DOHH2 (cell line): Measurements from ENCODE around the gene SLC37A1.
A peak's percentile ranks its signal among the peaks of the same experiment; 100 is the strongest.

Experiments
- H3F3A ChIP-seq: fragments of 200-600 bp; sonication (generic), shearing (Covaris generic); 2 replicates; pipeline ENCODE4 v1.6.0; 2016; ENCODE audit warnings: antibody characterized with exemption, mild to moderate bottlenecking; ENCODE audit not compliant: control insufficient read depth, insufficient read depth
- H3K27ac ChIP-seq: fragments of 200-600 bp; sonication (generic); 2 replicates; pipeline ENCODE4 v1.5.1; 2014; ENCODE audit warnings: low read depth, mild to moderate bottlenecking, low read length, moderate library complexity
- H3K27me3 ChIP-seq: fragments of 200-600 bp; sonication (generic); 2 replicates; pipeline ENCODE4 v1.6.1; 2014; ENCODE audit warnings: mild to moderate bottlenecking, low read length, mixed read lengths; ENCODE audit not compliant: control insufficient read depth
- H3K36me3 ChIP-seq: fragments of 200-600 bp; sonication (generic); 2 replicates; pipeline ENCODE4 v1.6.1; 2014; ENCODE audit warnings: mild to moderate bottlenecking, low read length, moderate library complexity, mixed read lengths; ENCODE audit not compliant: control insufficient read depth
- H3K4me1 ChIP-seq: fragments of 200-600 bp; sonication (generic); 2 replicates; pipeline ENCODE4 v1.6.1; 2014; ENCODE audit warnings: mild to moderate bottlenecking, low read length, mixed read lengths; ENCODE audit not compliant: control insufficient read depth
- H3K4me2 ChIP-seq: fragments of 200-600 bp; sonication (generic); 2 replicates; pipeline ENCODE4 v1.6.0; 2014; ENCODE audit warnings: mild to moderate bottlenecking, low read length, moderate library complexity
- H3K4me3 ChIP-seq: fragments of 200-600 bp; sonication (generic); 2 replicates; pipeline ENCODE4 v1.5.1; 2014; ENCODE audit warnings: mild to moderate bottlenecking, low read length, mixed read lengths
- H3K79me2 ChIP-seq: fragments of 200-600 bp; sonication (generic); 2 replicates; pipeline ENCODE4 v1.6.1; 2014; ENCODE audit warnings: mild to moderate bottlenecking, low read length, mixed read lengths; ENCODE audit not compliant: control insufficient read depth
- H3K9me2 ChIP-seq: fragments of 200-600 bp; sonication (generic); replicated peaks from 2 replicates; pipeline ENCODE4 v1.6.1; 2014; ENCODE audit warnings: mild to moderate bottlenecking, low read length, mixed read lengths; ENCODE audit not compliant: control insufficient read depth
- H3K9me3 ChIP-seq: fragments of 200-600 bp; sonication (generic); 2 replicates; pipeline ENCODE4 v1.6.1; 2014; ENCODE audit warnings: antibody characterized with exemption, low read length, mixed read lengths; ENCODE audit not compliant: control insufficient read depth, insufficient read depth
- H4K20me1 ChIP-seq: fragments of 200-600 bp; sonication (generic); 2 replicates; pipeline ENCODE4 v1.6.0; 2014; ENCODE audit warnings: low read depth, mild to moderate bottlenecking, antibody characterized with exemption, low read length, moderate library complexity; ENCODE audit not compliant: control insufficient read depth, insufficient read depth
- EZH2phosphoT487 ChIP-seq: fragments of 200-600 bp; sonication (generic); IDR thresholded peaks from 2 replicates; pipeline ENCODE4 v1.6.1; 2017; ENCODE audit warnings: borderline replicate concordance, mild to moderate bottlenecking, antibody characterized with exemption, low read length, moderate library complexity, mixed read lengths
- TF ChIP-seq, protein P1 (sequence below): fragments of 200-600 bp; sonication (generic); IDR thresholded peaks from one replicate; pipeline ENCODE4 v1.5.1; 2014; ENCODE audit warnings: antibody characterized with exemption, mild to moderate bottlenecking, low read depth, low read length; ENCODE audit not compliant: poor library complexity, severe bottlenecking

SLC37A1 gene

DNA sequence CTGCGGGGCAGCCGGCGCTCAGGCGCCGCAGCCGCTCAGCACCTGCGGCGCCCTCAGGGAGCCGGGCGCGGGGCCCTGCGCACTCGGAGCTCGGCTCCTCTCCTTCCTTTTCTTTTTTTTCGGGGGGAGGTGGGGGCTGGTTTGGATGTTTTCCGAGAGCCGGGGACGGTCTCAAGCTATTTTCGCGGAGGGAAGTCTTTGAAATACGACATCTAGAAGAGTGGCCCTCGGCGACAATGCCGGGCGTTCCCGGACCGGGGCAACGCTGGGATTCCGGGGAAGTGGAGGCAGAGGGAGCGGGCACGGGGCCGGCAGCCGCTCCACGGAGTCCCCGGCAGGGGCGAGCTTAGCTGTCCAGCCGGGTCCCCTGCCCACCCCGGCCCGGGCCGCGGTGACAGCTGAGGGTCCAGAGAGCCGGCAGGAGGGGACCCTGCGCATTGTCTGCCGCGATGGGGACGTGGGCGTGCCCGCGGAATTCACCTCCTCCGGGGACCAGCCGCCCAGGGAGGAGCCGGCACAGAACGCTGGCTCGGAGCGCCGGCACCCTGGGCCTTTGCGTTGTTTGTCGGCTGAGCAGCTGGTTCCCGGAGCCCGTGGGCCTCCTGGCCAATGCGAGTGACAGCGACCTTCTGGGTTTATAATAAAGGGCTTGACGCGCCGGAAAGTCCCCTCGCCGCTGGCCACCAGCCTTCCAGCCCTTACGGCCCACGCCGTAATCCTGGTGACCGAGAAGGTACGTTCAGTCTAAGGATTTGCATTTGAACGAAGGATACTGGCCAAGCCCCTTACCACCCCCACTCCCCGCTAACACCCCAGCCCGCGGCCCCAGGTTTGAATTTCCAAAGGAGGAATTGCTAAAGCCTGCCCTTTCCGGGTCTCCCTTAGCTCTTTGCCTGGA lies 582 bp downstream of the SLC37A1 start:
- Histone ChIP-seq H4K20me1 (0 out of 2 replicates have a peak, but pooled peaks cover 7% of the 10 kb centered on the region), H3K27me3 (no peaks in the 10 kb centered on the region), H3K4me3 (peak overlapping the region; percentile 93), H3K27ac (peak overlapping the region; percentile 53), H3F3A (peaks cover 18% of the 10 kb centered on the region), H3K9me3 (no peaks in the 10 kb centered on the region), H3K4me1 (peaks cover 30% of the 10 kb centered on the region), H3K4me2 (peak overlapping the region; percentile 90), H3K79me2 (peaks cover 41% of the 10 kb centered on the region), H3K36me3 (peaks cover 31% of the 10 kb centered on the region), H3K9me2 (no peaks in the 10 kb centered on the region)
- TF ChIP-seq EZH2phosphoT487: no peak
- TF ChIP-seq, protein P1, sequence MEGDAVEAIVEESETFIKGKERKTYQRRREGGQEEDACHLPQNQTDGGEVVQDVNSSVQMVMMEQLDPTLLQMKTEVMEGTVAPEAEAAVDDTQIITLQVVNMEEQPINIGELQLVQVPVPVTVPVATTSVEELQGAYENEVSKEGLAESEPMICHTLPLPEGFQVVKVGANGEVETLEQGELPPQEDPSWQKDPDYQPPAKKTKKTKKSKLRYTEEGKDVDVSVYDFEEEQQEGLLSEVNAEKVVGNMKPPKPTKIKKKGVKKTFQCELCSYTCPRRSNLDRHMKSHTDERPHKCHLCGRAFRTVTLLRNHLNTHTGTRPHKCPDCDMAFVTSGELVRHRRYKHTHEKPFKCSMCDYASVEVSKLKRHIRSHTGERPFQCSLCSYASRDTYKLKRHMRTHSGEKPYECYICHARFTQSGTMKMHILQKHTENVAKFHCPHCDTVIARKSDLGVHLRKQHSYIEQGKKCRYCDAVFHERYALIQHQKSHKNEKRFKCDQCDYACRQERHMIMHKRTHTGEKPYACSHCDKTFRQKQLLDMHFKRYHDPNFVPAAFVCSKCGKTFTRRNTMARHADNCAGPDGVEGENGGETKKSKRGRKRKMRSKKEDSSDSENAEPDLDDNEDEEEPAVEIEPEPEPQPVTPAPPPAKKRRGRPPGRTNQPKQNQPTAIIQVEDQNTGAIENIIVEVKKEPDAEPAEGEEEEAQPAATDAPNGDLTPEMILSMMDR: no peak

DNA sequence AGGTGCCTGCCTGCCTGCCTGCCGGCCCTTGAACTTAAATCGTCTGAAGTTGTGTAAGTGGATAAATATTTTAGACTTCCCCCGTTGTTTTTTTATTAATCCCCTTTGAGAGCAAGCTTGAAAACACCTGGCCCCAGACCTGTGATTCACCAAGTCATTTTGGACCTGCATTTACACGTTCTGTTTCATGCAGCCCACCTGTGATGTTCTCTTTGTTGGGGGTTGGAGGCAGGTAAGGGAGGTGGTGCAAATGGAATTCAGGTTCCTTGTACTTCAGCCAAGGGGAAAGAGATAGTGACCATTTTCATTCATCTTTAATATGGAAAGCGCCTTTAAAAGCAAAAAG lies 1.2 kb downstream of the SLC37A1 start:
- Histone ChIP-seq H3K27ac (peak overlapping the region; percentile 53), H3K27me3 (no peaks in the 10 kb centered on the region), H3K79me2 (peaks cover 41% of the 10 kb centered on the region)

DNA sequence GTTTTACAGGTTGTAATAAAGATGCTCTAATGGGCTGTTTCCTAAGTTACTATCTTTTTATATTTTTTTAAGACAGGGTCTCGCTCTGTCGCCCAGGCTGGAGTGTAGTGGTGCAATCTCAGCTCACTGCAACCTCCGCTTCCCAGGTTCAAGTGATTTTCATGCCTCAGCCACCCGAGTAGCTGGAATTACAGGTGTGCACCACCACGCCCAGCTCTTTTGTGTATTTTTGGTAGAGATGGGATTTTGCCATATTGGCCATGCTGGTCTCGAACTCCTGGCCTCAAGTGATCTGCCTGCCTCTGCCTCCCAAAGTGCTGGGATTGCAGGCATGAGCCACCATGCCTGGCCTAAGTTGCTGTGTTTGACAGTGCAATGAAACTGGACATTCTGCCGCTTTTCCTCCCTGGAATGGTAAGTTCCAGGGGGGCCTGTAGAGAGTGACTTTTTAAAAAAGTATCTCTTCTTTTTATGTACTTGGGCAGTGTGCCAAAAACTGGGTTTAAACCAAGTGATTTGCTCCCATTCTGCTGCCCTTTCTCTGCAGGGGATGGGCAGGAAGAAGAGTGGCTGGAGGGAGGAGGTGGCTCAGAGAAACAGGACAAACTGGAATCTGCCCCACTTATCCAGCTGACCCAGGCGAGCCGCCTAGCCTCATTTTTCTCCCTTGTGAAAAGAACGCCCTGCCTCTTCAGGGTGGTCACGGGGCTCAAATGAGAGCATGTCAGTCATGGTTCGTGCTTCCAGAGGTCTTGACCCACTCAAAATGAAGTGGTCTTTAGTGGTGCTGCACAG lies 2.3 kb downstream of the SLC37A1 start:
- Histone ChIP-seq H3K9me3 (no peaks in the 10 kb centered on the region), H3K27me3 (no peaks in the 10 kb centered on the region), H3K4me2 (peak overlapping the region; percentile 90), H3K36me3 (peaks cover 48% of the 10 kb centered on the region), H3K4me3 (peak overlapping the region; percentile 93), H3K79me2 (peaks cover 49% of the 10 kb centered on the region), H4K20me1 (0 out of 2 replicates have a peak, but pooled peaks cover 7% of the 10 kb centered on the region), H3F3A (peaks cover 18% of the 10 kb centered on the region), H3K4me1 (peaks cover 32% of the 10 kb centered on the region), H3K27ac (peak overlapping the region; percentile 53), H3K9me2 (no peaks in the 10 kb centered on the region)
- TF ChIP-seq, protein P1: no peak
- no peak for TF ChIP-seq EZH2phosphoT487

More for the DNA sequence above, 1.2 kb downstream of the SLC37A1 start:
- Histone ChIP-seq H4K20me1 (0 out of 2 replicates have a peak, but pooled peaks cover 7% of the 10 kb centered on the region), H3K4me1 (peaks cover 30% of the 10 kb centered on the region), H3K4me2 (peak overlapping the region; percentile 90), H3K4me3 (peak overlapping the region; percentile 93), H3K36me3 (peaks cover 37% of the 10 kb centered on the region), H3K9me2 (no peaks in the 10 kb centered on the region), H3F3A (peaks cover 18% of the 10 kb centered on the region), H3K9me3 (no peaks in the 10 kb centered on the region)
- no peak for TF ChIP-seq EZH2phosphoT487
- TF ChIP-seq, protein P1: no peak
